ENCODE results near the gene CATSPERD. TPM values are rescaled to one million over a fixed set of nuclear protein-coding genes. Genes with fewer than 3 reads are reported as not detected.

Gene CATSPERD
- total and polyA plus RNA-seq, 9 of the 15 experiments (the other 6 are each of a cell fraction or from before 2014, with no cell fraction given): not detected

DNA sequence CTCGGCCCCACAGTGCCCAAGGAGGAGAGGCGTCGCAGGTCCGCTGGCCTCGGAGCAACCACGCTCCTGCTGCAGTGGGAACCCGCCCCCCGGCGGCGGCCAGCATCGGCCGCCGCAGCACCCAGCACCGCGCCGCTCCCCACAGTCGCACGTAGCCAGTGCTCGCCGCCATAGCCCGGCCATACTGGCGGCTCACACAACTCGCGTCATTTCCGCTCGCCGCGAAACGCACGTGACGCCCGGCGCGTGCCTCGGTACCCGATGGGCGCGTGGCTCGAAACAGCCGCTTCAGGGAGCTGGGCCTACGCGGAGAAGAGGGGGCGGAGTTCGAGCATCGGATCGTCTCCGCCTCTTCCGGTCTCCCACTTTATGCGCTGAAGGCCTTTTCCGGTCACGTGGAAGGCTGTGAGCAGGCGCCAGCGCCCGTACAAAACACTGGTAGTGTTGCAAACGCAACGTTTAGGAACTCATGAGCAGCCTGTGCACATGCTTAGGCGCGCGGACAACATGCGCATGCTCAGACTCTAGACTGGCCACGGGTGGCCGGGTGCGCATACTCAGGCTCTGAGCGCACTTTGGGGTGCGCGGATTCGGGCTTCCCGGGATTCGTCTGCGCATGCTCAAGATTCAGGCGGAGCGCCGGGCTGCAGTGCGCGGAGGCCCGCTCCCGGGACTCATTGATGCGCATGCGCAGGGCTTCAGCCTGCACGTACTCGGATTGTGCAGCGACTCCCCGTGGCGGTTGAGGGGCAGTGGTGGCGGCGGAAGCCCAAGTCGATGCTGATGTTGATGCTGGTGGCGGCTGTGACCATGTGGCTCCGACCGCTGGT is at the start of gene CATSPERD, which contains the start of gene LONP1 (continued):
- peak; percentile 60 to 84; a peak in 2 of 4 replicates for TF ChIP-seq TBL1XR1 (IDR thresholded peaks at IDR 0.05; ENCODE audit: low read length in 2 of 2)
- peak; percentile 32 for TF ChIP-seq HMGN3 (IDR thresholded peaks at IDR 0.05; ENCODE audit: borderline replicate concordance, extremely low read depth, insufficient read length, low read depth, low read length)
- TF ChIP-seq ESRRA (IDR thresholded peaks at IDR 0.05; ENCODE audit: borderline replicate concordance, low read depth): peak; percentile 77
- no peak for TF ChIP-seq NR0B1 (IDR thresholded peaks at IDR 0.05; ENCODE audit: partially characterized antibody)
- TF ChIP-seq JUN (IDR thresholded peaks at IDR 0.05; ENCODE audit: borderline replicate concordance, low read depth, low read length): peak; percentile 91
- TF ChIP-seq JUN (CRISPR knock-in tag; IDR thresholded peaks at IDR 0.05; ENCODE audit: borderline replicate concordance): peak; percentile 77
- peak; percentile 72 for TF ChIP-seq NFRKB (IDR thresholded peaks at IDR 0.05; ENCODE audit: low read depth)
- TF ChIP-seq XRCC4 (IDR thresholded peaks at IDR 0.05; ENCODE audit: extremely low read depth, insufficient read depth, insufficient read length): no peak
- TF ChIP-seq, protein P1, sequence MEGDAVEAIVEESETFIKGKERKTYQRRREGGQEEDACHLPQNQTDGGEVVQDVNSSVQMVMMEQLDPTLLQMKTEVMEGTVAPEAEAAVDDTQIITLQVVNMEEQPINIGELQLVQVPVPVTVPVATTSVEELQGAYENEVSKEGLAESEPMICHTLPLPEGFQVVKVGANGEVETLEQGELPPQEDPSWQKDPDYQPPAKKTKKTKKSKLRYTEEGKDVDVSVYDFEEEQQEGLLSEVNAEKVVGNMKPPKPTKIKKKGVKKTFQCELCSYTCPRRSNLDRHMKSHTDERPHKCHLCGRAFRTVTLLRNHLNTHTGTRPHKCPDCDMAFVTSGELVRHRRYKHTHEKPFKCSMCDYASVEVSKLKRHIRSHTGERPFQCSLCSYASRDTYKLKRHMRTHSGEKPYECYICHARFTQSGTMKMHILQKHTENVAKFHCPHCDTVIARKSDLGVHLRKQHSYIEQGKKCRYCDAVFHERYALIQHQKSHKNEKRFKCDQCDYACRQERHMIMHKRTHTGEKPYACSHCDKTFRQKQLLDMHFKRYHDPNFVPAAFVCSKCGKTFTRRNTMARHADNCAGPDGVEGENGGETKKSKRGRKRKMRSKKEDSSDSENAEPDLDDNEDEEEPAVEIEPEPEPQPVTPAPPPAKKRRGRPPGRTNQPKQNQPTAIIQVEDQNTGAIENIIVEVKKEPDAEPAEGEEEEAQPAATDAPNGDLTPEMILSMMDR (IDR thresholded peaks at IDR 0.05 in 2 of 3, conservative IDR thresholded peaks at IDR 0.05 in 1 of 3; ENCODE audit: insufficient read depth in 2 of 3, low read depth in 1 of 3, low read length in 3 of 3): peak; percentile 92 to 96 (median 93)
- no peak for TF ChIP-seq CBFB (CRISPR knock-in tag; IDR thresholded peaks at IDR 0.05)
- peak; percentile 65 for TF ChIP-seq KDM5B (IDR thresholded peaks at IDR 0.05; ENCODE audit: insufficient replicate concordance, low read depth, low read length)
- TF ChIP-seq STAT5A (IDR thresholded peaks at IDR 0.05; ENCODE audit: borderline replicate concordance, low read length): no peak
- TF ChIP-seq YY1 (IDR thresholded peaks at IDR 0.05; ENCODE audit: borderline replicate concordance in 1 of 3, control insufficient read depth in 1 of 3, extremely low read depth in 1 of 3, insufficient read depth in 3 of 3, insufficient read length in 1 of 3, insufficient replicate concordance in 2 of 3, low read depth in 1 of 3, low read length in 2 of 3): peak; percentile 89 to 98 (median 98)
- no peak for TF ChIP-seq IFI16 (CRISPR knock-in tag; IDR thresholded peaks at IDR 0.05)
- TF ChIP-seq KAT8 (IDR thresholded peaks at IDR 0.05; ENCODE audit: low read depth): no peak
- TF ChIP-seq, protein P2, sequence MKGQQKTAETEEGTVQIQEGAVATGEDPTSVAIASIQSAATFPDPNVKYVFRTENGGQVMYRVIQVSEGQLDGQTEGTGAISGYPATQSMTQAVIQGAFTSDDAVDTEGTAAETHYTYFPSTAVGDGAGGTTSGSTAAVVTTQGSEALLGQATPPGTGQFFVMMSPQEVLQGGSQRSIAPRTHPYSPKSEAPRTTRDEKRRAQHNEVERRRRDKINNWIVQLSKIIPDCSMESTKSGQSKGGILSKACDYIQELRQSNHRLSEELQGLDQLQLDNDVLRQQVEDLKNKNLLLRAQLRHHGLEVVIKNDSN (CRISPR knock-in tag; IDR thresholded peaks at IDR 0.05): peak; percentile 97
- TF ChIP-seq ZNF124 (CRISPR knock-in tag; IDR thresholded peaks at IDR 0.05): no peak
- no peak for TF ChIP-seq ZNF586 (CRISPR knock-in tag; conservative IDR thresholded peaks at IDR 0.05)
- no peak for TF ChIP-seq NR4A1 (CRISPR knock-in tag; IDR thresholded peaks at IDR 0.05)
- TF ChIP-seq NR4A1 (tag; IDR thresholded peaks at IDR 0.05): no peak
- peak; percentile 52; the same call in 1 of the 2 replicates for TF ChIP-seq ZKSCAN1 (IDR thresholded peaks at IDR 0.05; ENCODE audit: low read depth, low read length)
- no peak for TF ChIP-seq NELFE (IDR thresholded peaks at IDR 0.05; ENCODE audit: insufficient read depth, insufficient read length)

Measured in K562 (cell line).